Activated effector memory CD4-positive, alpha-beta T cell treated with Interleukin-2 at 50 U/mL for 16 hours (primary cell): ENCODE results near the gene COMMD1.
A peak's percentile ranks its signal among the peaks of the same experiment; 100 is the strongest.
"Not testable (repeated sequence)": the region's sequence is repeated elsewhere in the genome, so short reads cannot be mapped to it uniquely, and the experiment has no call there.

Source experiments
- DNase-seq: peaks from one replicate; pipeline ENCODE4 v3.0.0-alpha.2; 2020

COMMD1 gene

GRCh38 chr2:61905372-61906185 is at the start of gene COMMD1:
COMMD1 (plus strand) TSS chr2:61905674; CDS start chr2:61905679, 5 bp downstream.
- DNase-seq = peak; percentile 72

- DNase-seq = no peak
Observed at GRCh38 chr2:61857224-61857623, 48.2 kb upstream of the COMMD1 start.

GRCh38 chr2:61862085-61862484 is 43.4 kb upstream of the COMMD1 start:
- no peak for DNase-seq

- DNase-seq = not testable (repeated sequence)
Observed at GRCh38 chr2:61866482-61867089, 38.9 kb upstream of the COMMD1 start.

GRCh38 chr2:61876400-61876799 is 29.1 kb upstream of the COMMD1 start:
- DNase-seq = no peak

GRCh38 chr2:61877571-61878245 is 27.8 kb upstream of the COMMD1 start:
- DNase-seq = no peak

- DNase-seq = no peak
Observed at GRCh38 chr2:61878761-61879160, 26.7 kb upstream of the COMMD1 start.

- not testable (repeated sequence) for DNase-seq
Observed at GRCh38 chr2:61879351-61879750, 26.1 kb upstream of the COMMD1 start.

GRCh38 chr2:61882850-61883249 is 22.6 kb upstream of the COMMD1 start:
- no peak for DNase-seq

GRCh38 chr2:61885896-61886603 is 19.4 kb upstream of the COMMD1 start:
- no peak for DNase-seq

- peak; percentile 2 for DNase-seq
Observed at GRCh38 chr2:61887717-61888266, 17.7 kb upstream of the COMMD1 start.

GRCh38 chr2:61888267-61889055 is 17.0 kb upstream of the COMMD1 start, which contains the start of gene CCT4:
CCT4 (minus strand) TSS chr2:61888656; CDS start chr2:61888507, 149 bp downstream.
- DNase-seq = peak; percentile 88

- DNase-seq = no peak
Observed at GRCh38 chr2:61898810-61899209, 6.7 kb upstream of the COMMD1 start.

- no peak for DNase-seq
Observed at GRCh38 chr2:61900281-61900680, 5.2 kb upstream of the COMMD1 start.

- DNase-seq = no peak
Observed at GRCh38 chr2:61906186-61906470, 654 bp downstream of the COMMD1 start.

- DNase-seq = no peak
Observed at GRCh38 chr2:61909116-61909515, 3.6 kb downstream of the COMMD1 start.

- DNase-seq = no peak
Observed at GRCh38 chr2:61910603-61911002, 5.1 kb downstream of the COMMD1 start.

GRCh38 chr2:61911510-61911909 is 6.0 kb downstream of the COMMD1 start:
- DNase-seq = no peak

- not testable (repeated sequence) for DNase-seq
Observed at GRCh38 chr2:61914794-61915193, 9.3 kb downstream of the COMMD1 start.

- no peak for DNase-seq
Observed at GRCh38 chr2:61920548-61920947, 15.1 kb downstream of the COMMD1 start.

GRCh38 chr2:61922714-61923113 is 17.2 kb downstream of the COMMD1 start:
- no peak for DNase-seq
